Neural progenitor cell (in vitro differentiated cells): ENCODE data around the gene FAM163B. TPM values are rescaled to one million over a fixed set of nuclear protein-coding genes. Genes with fewer than 3 reads are reported as not detected.

Source experiments
- DNase-seq: peaks from one replicate; pipeline ENCODE4 v3.0.0-alpha.2; 2016; ENCODE audit warnings: low spot score
- H2AFZ ChIP-seq: fragments of 200-600 bp; sonication (generic); replicated peaks from 2 replicates; pipeline ENCODE4 v1.6.1; 2016; ENCODE audit warnings: antibody characterized with exemption
- H3F3A ChIP-seq: fragments of 200-600 bp; sonication (generic); 2 replicates; pipeline ENCODE4 v1.6.1; 2016; ENCODE audit warnings: antibody characterized with exemption, low read depth
- H3K27ac ChIP-seq: fragments of 200-600 bp; sonication (generic); 2 replicates; pipeline ENCODE4 v1.5.1; 2016; ENCODE audit warnings: mild to moderate bottlenecking
- H3K27me3 ChIP-seq: fragments of 200-600 bp; sonication (generic); 2 replicates; pipeline ENCODE4 v1.6.1; 2016; ENCODE audit warnings: mild to moderate bottlenecking, moderate library complexity
- H3K36me3 ChIP-seq: fragments of 200-600 bp; sonication (generic); 2 replicates; pipeline ENCODE4 v1.5.1; 2016
- H3K4me1 ChIP-seq: fragments of 200-600 bp; sonication (generic); 2 replicates; pipeline ENCODE4 v1.6.1; 2016; ENCODE audit warnings: mixed run types
- H3K4me2 ChIP-seq: fragments of 200-600 bp; sonication (generic); 2 replicates; pipeline ENCODE4 v1.6.1; 2016
- H3K4me3 ChIP-seq: fragments of 200-600 bp; sonication (generic); 2 replicates; pipeline ENCODE4 v1.5.1; 2016
- H3K79me2 ChIP-seq: fragments of 200-600 bp; sonication (generic); 2 replicates; pipeline ENCODE4 v1.6.1; 2016; ENCODE audit warnings: low read depth
- H3K9ac ChIP-seq: fragments of 200-600 bp; sonication (generic); 2 replicates; pipeline ENCODE4 v1.6.1; 2016
- H3K9me3 ChIP-seq: fragments of 200-600 bp; sonication (generic); 2 replicates; pipeline ENCODE4 v1.5.1; 2016; ENCODE audit warnings: low read depth
- H4K20me1 ChIP-seq: fragments of 200-600 bp; sonication (generic); 2 replicates; pipeline ENCODE4 v1.6.1; 2016; ENCODE audit warnings: low read depth
- H3K27ac Mint-ChIP-seq: 3 replicates; pipeline ENCODE4 v1.8.0; 2021; ENCODE audit warnings: mixed read lengths
- H3K27me3 Mint-ChIP-seq: 2 replicates; pipeline ENCODE4 v1.8.0; 2022; ENCODE audit warnings: low read depth, mild to moderate bottlenecking, inconsistent platforms, moderate library complexity, mixed read lengths; ENCODE audit not compliant: insufficient read depth
- H3K36me3 Mint-ChIP-seq: 3 replicates; pipeline ENCODE4 v1.8.0; 2021; ENCODE audit warnings: mixed read lengths
- H3K4me1 Mint-ChIP-seq: 3 replicates; pipeline ENCODE4 v1.8.0; 2021; ENCODE audit warnings: mixed read lengths
- H3K4me3 Mint-ChIP-seq: 3 replicates; pipeline ENCODE4 v1.8.0; 2021; ENCODE audit warnings: mild to moderate bottlenecking, moderate library complexity, mixed read lengths
- H3K9me3 Mint-ChIP-seq: 3 replicates; pipeline ENCODE4 v1.8.0; 2020; ENCODE audit warnings: mixed read lengths
- CTCF ChIP-seq: fragments of 200-600 bp; sonication (generic); IDR thresholded peaks from 2 replicates; pipeline ENCODE4 v1.5.1; 2017; ENCODE audit warnings: antibody characterized with exemption, mild to moderate bottlenecking
- EZH2 ChIP-seq: fragments of 200-600 bp; sonication (generic); IDR thresholded peaks from 2 replicates; pipeline ENCODE4 v1.6.1; 2017; ENCODE audit warnings: antibody characterized with exemption, mild to moderate bottlenecking, moderate library complexity
- EZH2phosphoT487 ChIP-seq: fragments of 200-600 bp; sonication (generic); IDR thresholded peaks from 2 replicates; pipeline ENCODE4 v1.6.1; 2017; ENCODE audit warnings: antibody characterized with exemption
- total RNA-seq: library from RNA; depleted of rRNA; stranded (reverse); fragments of >200 nt; gene quantifications from 2 replicates; pipeline ENCODE4 v1.2.3, GENCODE V29; 2015; ENCODE audit warnings: low replicate concordance

The FAM163B gene
- total RNA-seq, 1 donor from 2014 or later, result not detected

- Histone ChIP-seq H3F3A (no peaks in the 10 kb centered on the region), H3K27me3 (peaks cover 21% of the 10 kb centered on the region), H3K9me3 (no peaks in the 10 kb centered on the region), H3K79me2 (no peaks in the 10 kb centered on the region), H4K20me1 (no peaks in the 10 kb centered on the region), H3K27ac (no peak overlapping the region), H3K4me2 (peak overlapping the region; percentile 72), H3K9ac (no peak overlapping the region), H3K36me3 (no peaks in the 10 kb centered on the region), H2AFZ (peak overlapping the region; percentile 73), H3K4me1 (peaks cover 17% of the 10 kb centered on the region), H3K4me3 (peak overlapping the region; percentile 27)
- H3K36me3 Mint-ChIP-seq, result no peaks in the 10 kb centered on the region
- H3K27me3 Mint-ChIP-seq, result peaks cover 10% of the 10 kb centered on the region
- no peak overlapping the region for H3K27ac Mint-ChIP-seq
- H3K9me3 Mint-ChIP-seq, result no peaks in the 10 kb centered on the region
- peaks cover 32% of the 10 kb centered on the region for H3K4me1 Mint-ChIP-seq
- no peak for DNase-seq
- no peak for TF ChIP-seq CTCF
- TF ChIP-seq EZH2, result no peak
- no peak for TF ChIP-seq EZH2phosphoT487
- peak overlapping the region; percentile 71 for H3K4me3 Mint-ChIP-seq
These were observed 75.3 kb downstream of the FAM163B start for GRCh38 chr9:133533857-133534256.

- H3K4me1 ChIP-seq, result peaks cover 25% of the 10 kb centered on the region
- H3K36me3 ChIP-seq, result no peaks in the 10 kb centered on the region
These were observed 76.1 kb downstream of the FAM163B start for GRCh38 chr9:133532937-133533668.

GRCh38 chr9:133531293-133531692 is 77.9 kb downstream of the FAM163B start:
- Mint-ChIP-seq H3K9me3 (no peaks in the 10 kb centered on the region), H3K4me1 (peaks cover 49% of the 10 kb centered on the region), H3K4me3 (no peak overlapping the region), H3K27me3 (peaks cover 10% of the 10 kb centered on the region), H3K36me3 (no peaks in the 10 kb centered on the region), H3K27ac (no peak overlapping the region)
- H3K4me1 ChIP-seq, result peaks cover 43% of the 10 kb centered on the region
- no peaks in the 10 kb centered on the region for H3K36me3 ChIP-seq
- H4K20me1 ChIP-seq, result no peaks in the 10 kb centered on the region
- H3K4me3 ChIP-seq, result no peak overlapping the region
- H2AFZ ChIP-seq, result no peak overlapping the region
- no peak overlapping the region for H3K9ac ChIP-seq
- no peaks in the 10 kb centered on the region for H3K9me3 ChIP-seq
- TF ChIP-seq CTCF (no peak), EZH2 (no peak), EZH2phosphoT487 (no peak)
- no peak overlapping the region for H3K4me2 ChIP-seq
- H3K27me3 ChIP-seq, result peaks cover 21% of the 10 kb centered on the region
- peaks cover 6% of the 10 kb centered on the region for H3F3A ChIP-seq
- no peak overlapping the region for H3K27ac ChIP-seq
- DNase-seq, result no peak
- H3K79me2 ChIP-seq, result no peaks in the 10 kb centered on the region

More at GRCh38 chr9:133532937-133533668, 76.1 kb downstream of the FAM163B start:
- no peaks in the 10 kb centered on the region for H3K79me2 ChIP-seq
- Mint-ChIP-seq H3K27me3 (peaks cover 10% of the 10 kb centered on the region), H3K27ac (peak overlapping the region; percentile 37), H3K36me3 (no peaks in the 10 kb centered on the region), H3K9me3 (no peaks in the 10 kb centered on the region), H3K4me3 (peak overlapping the region; percentile 59), H3K4me1 (peaks cover 32% of the 10 kb centered on the region)
- no peaks in the 10 kb centered on the region for H3K9me3 ChIP-seq
- no peak overlapping the region for H3K27ac ChIP-seq
- peaks cover 21% of the 10 kb centered on the region for H3K27me3 ChIP-seq
- TF ChIP-seq CTCF (peak; percentile 63), EZH2phosphoT487 (no peak)
- H3K4me3 ChIP-seq, result no peak overlapping the region
- H3K9ac ChIP-seq, result no peak overlapping the region
- H3K4me2 ChIP-seq, result no peak overlapping the region
- no peaks in the 10 kb centered on the region for H3F3A ChIP-seq
- H2AFZ ChIP-seq, result no peak overlapping the region
- H4K20me1 ChIP-seq, result no peaks in the 10 kb centered on the region
- peak; percentile 88 for DNase-seq
